Erythroblast (primary cell): ENCODE measurements around the gene PSMA5.

ENCODE experiments used
- GATA1 ChIP-seq: IDR thresholded peaks from 2 replicates; pipeline ENCODE4 v1.6.1; 2011; ENCODE audit warnings: low read depth, mild to moderate bottlenecking, control low read depth, low read length, moderate library complexity
- POLR2A ChIP-seq: IDR thresholded peaks from 2 replicates; pipeline ENCODE4 v1.6.1; 2011; ENCODE audit warnings: mild to moderate bottlenecking, low read length

- no peak for TF ChIP-seq POLR2A
- no peak for TF ChIP-seq GATA1
These were observed 871 bp upstream of the PSMA5 start for GRCh38 chr1:109427171-109427467.
